Endothelial cell of umbilical vein (primary cell): ENCODE measurements around the gene SYNGR1. TPM values are rescaled to one million over a fixed set of nuclear protein-coding genes. Genes with fewer than 3 reads are reported as not detected.

Experiments used
- BruUV-seq: library from RNA; stranded (reverse); fragments of 400-500 nt; replicated peaks from 2 replicates; lab custom pipeline; 2021; lab: Mats Ljungman, UMichigan
- CTCF ChIA-PET: fragments of 300-600, 350-600 bp; sonication (Branson Sonifier 250); formaldehyde crosslinking; loops from one replicate; lab custom pipeline; 2021; ENCODE audit warnings: antibody characterized with exemption, inconsistent platforms; lab: Charles Lee
- POLR2A ChIA-PET: fragments of 300-600, 350-600 bp; sonication (Branson Sonifier 250); formaldehyde crosslinking; loops from one replicate; lab custom pipeline; 2021; ENCODE audit warnings: antibody characterized with exemption, inconsistent platforms; lab: Charles Lee
- DNase-seq: peaks from one replicate; pipeline ENCODE4 v3.0.0-alpha.2; 2011; ENCODE audit warnings: low read depth, low spot score
- FAIRE-seq: peaks from 2 replicates; lab custom pipeline; 2011; peaks lifted over from hg19 to GRCh38; lab: Jason Lieb, UNC
- H2AFZ ChIP-seq: 2 replicates; pipeline ENCODE4 v1.6.0; 2012; ENCODE audit warnings: low read depth, low read length, control low read depth, inconsistent platforms
- H3K27ac ChIP-seq: 2 replicates; pipeline ENCODE4 v1.5.1; 2011; ENCODE audit warnings: low read depth, mild to moderate bottlenecking, control low read depth, low read length, moderate library complexity; ENCODE audit not compliant: insufficient read depth
- H3K27me3 ChIP-seq, 2 experiments: 2 replicates each; pipeline versions ENCODE4 v1.6.0 to v1.6.1; 2011; ENCODE audit warnings: low read length in 2 of 2, mixed read lengths in 1 of 2; ENCODE audit not compliant: control insufficient read depth in 2 of 2, insufficient read depth in 2 of 2
- H3K36me3 ChIP-seq, 2 experiments: 2 replicates in 1 of 2; 3 replicates in 1 of 2; pipeline ENCODE4 v1.5.1; 2011; ENCODE audit warnings: low read length in 2 of 2, mild to moderate bottlenecking in 1 of 2, moderate library complexity in 1 of 2; ENCODE audit not compliant: control insufficient read depth in 2 of 2, insufficient read depth in 2 of 2; ENCODE audit errors: extremely low read depth in 1 of 2
- H3K4me1 ChIP-seq: 3 replicates; pipeline ENCODE4 v1.5.1; 2011; ENCODE audit warnings: mild to moderate bottlenecking, low read length; ENCODE audit not compliant: control insufficient read depth, insufficient read depth; ENCODE audit errors: extremely low read depth
- H3K4me2 ChIP-seq: 2 replicates; pipeline ENCODE4 v1.6.1; 2011; ENCODE audit warnings: low read length, control low read depth, mixed read lengths; ENCODE audit not compliant: insufficient read depth
- H3K4me3 ChIP-seq, 3 experiments: fragments of 200-600 bp in 1 of 3; sonication (generic), shearing (Covaris generic) in 1 of 3; replicated peaks in 1 of 3; 2 replicates each; pipeline ENCODE4 v1.5.1; 2011 to 2016; ENCODE audit warnings: control low read depth in 3 of 3, low read length in 3 of 3, mild to moderate bottlenecking in 2 of 3, inconsistent platforms in 1 of 3, low read depth in 1 of 3, moderate library complexity in 1 of 3; ENCODE audit not compliant: insufficient read depth in 1 of 3
- H3K79me2 ChIP-seq: 2 replicates; pipeline ENCODE4 v1.6.0; 2012; ENCODE audit warnings: low read length, inconsistent platforms; ENCODE audit not compliant: control insufficient read depth, insufficient read depth
- H3K9ac ChIP-seq: replicated peaks from 2 replicates; pipeline ENCODE3; 2011; ENCODE audit warnings: low read length, control low read depth; ENCODE audit not compliant: insufficient read depth; ENCODE audit errors: extremely low read depth
- H3K9me1 ChIP-seq: replicated peaks from 3 replicates; pipeline ENCODE4 v1.6.0; 2011; ENCODE audit warnings: mild to moderate bottlenecking, low read length; ENCODE audit not compliant: control insufficient read depth, insufficient read depth; ENCODE audit errors: extremely low read depth
- H3K9me3 ChIP-seq: replicated peaks from 2 replicates; pipeline ENCODE4 v1.5.1; 2012; ENCODE audit warnings: low read length, inconsistent platforms; ENCODE audit not compliant: control insufficient read depth, insufficient read depth
- H4K20me1 ChIP-seq: replicated peaks from 2 replicates; pipeline ENCODE3; 2011; ENCODE audit warnings: mild to moderate bottlenecking, low read length; ENCODE audit not compliant: control insufficient read depth, insufficient read depth; ENCODE audit errors: extremely low read depth
- EZH2 ChIP-seq: IDR thresholded peaks from 2 replicates; pipeline ENCODE4 v1.6.1; 2012; ENCODE audit warnings: borderline replicate concordance, low read depth, mild to moderate bottlenecking, moderate library complexity, low read length, inconsistent platforms; ENCODE audit not compliant: severe bottlenecking
- FOS ChIP-seq: IDR thresholded peaks from 2 replicates; pipeline ENCODE4 v1.6.1; 2011; ENCODE audit warnings: mild to moderate bottlenecking, low read length, moderate library complexity, borderline replicate concordance; ENCODE audit not compliant: insufficient read depth
- GATA2 ChIP-seq: IDR thresholded peaks from 2 replicates; pipeline ENCODE4 v1.7.0; 2011; ENCODE audit warnings: low read depth, mild to moderate bottlenecking, moderate library complexity, mixed read lengths, low read length; ENCODE audit not compliant: insufficient read length, insufficient read depth
- JUN ChIP-seq: IDR thresholded peaks from 2 replicates; pipeline ENCODE4 v1.6.1; 2011; ENCODE audit warnings: borderline replicate concordance, low read depth; ENCODE audit not compliant: insufficient read length, insufficient read depth
- MYC ChIP-seq: IDR thresholded peaks from one replicate; pipeline ENCODE4 v1.6.1; 2011; ENCODE audit warnings: mild to moderate bottlenecking, low read depth, low read length
- POLR2A ChIP-seq: IDR thresholded peaks from 2 replicates; pipeline ENCODE4 v1.6.1; 2012; ENCODE audit warnings: low read depth, mild to moderate bottlenecking, control low read depth, low read length
- POLR2AphosphoS5 ChIP-seq: IDR thresholded peaks from 2 replicates; pipeline ENCODE4 v1.6.1; 2012; ENCODE audit warnings: low read depth, mild to moderate bottlenecking, control low read depth, low read length, moderate library complexity; ENCODE audit not compliant: insufficient read depth
- dilution Hi-C: fragments of 300-500 bp; cut with MboI; formaldehyde crosslinking; loops from one replicate; pipeline ENCODE4 v1.15.0; 2019; ENCODE audit warnings: low sequenced_read_pairs; ENCODE audit not compliant: extremely low pct_ligation_motif_present
- intact Hi-C: fragments of 100-400 bp; cut with micrococcal nuclease; formaldehyde crosslinking; loops from one replicate; pipeline ENCODE4 v1.10.0; 2022
- polyA plus RNA-seq, 4 experiments: library from polyadenylated mRNA; depleted of rRNA in 3 of 4; stranded (reverse) in 3 of 4; unstranded in 1 of 4; fragments of >200 nt; gene quantifications; 2 replicates each; pipeline versions ENCODE4 v1.2.1 to v1.2.3, GENCODE V29; 2011 to 2012; ENCODE audit warnings: missing spikeins in 1 of 4
- total RNA-seq: library from RNA; stranded (reverse); gene quantifications from 2 replicates; pipeline ENCODE4 v1.2.3, GENCODE V29; 2021
- TF ChIP-seq, protein P1 (sequence below): IDR thresholded peaks from 2 replicates; pipeline ENCODE4 v1.6.1; 2011; ENCODE audit not compliant: insufficient read depth, insufficient read length
- TF ChIP-seq, protein P2 (sequence below), 2 donors: IDR thresholded peaks; 1 replicate in 1 of 2; 2 replicates in 1 of 2; pipeline ENCODE4 v1.5.1; 2011; ENCODE audit warnings: low read length in 2 of 2, mild to moderate bottlenecking in 2 of 2, moderate library complexity in 2 of 2, control low read depth in 1 of 2, inconsistent platforms in 1 of 2, low read depth in 1 of 2; ENCODE audit not compliant: insufficient read depth in 1 of 2; ENCODE audit errors: extremely low read depth in 1 of 2

Gene SYNGR1
- total and polyA plus RNA-seq, 2 donors (not counting 3 experiments of a cell fraction or from before 2014, with no cell fraction given), result 3.8 to 10.2 TPM

DNA sequence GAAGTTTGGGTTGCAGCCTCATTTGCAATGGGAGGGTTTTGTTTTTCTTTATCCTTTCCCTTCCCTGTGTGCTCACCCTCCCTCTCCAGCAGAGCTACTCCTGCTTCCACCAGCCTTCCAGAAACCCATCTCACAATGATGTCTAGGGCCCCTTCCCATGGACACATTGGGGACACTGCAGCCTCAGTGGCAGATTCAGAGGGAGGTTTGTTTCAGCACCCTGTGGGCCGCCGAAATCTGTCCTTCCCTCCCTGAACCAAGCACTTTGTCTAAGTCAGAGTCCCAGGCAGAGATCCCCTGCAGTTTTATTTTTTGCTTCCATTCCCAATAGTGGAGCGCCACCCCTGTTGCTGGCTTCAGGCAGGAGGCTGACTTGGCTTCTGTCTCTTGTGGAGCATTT lies 8.6 kb upstream of the SYNGR1 start:
- POLR2A ChIA-PET, result no interaction called here
- intact Hi-C loops, result loop anchor here (10.0 kb wide), 1 partner anchor 154 kb away; no protein-coding TSS in a partner anchor

More for the DNA sequence above, 8.6 kb upstream of the SYNGR1 start:
- Histone ChIP-seq H3K4me2 (no peak overlapping the region), H3K79me2 (no peaks in the 10 kb centered on the region), H3K27me3 (peaks cover 5 to 10% of the 10 kb centered on the region in 2 experiments), H4K20me1 (no peaks in the 10 kb centered on the region), H3K9me3 (no peaks in the 10 kb centered on the region), H3K36me3 (no peaks in the 10 kb centered on the region), H3K4me3 (no peak overlapping the region), H3K4me1 (peaks cover 2% of the 10 kb centered on the region), H3K9ac (no peak overlapping the region), H3K9me1 (no peaks in the 10 kb centered on the region), H3K27ac (no peak overlapping the region), H2AFZ (no peak overlapping the region)
- no peak for FAIRE-seq
- CTCF ChIA-PET, result no interaction called here
- dilution Hi-C loops, result no loop called here
- TF ChIP-seq, protein P1, sequence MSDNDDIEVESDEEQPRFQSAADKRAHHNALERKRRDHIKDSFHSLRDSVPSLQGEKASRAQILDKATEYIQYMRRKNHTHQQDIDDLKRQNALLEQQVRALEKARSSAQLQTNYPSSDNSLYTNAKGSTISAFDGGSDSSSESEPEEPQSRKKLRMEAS, result no peak
- TF ChIP-seq GATA2, result no peak
- no peak for TF ChIP-seq FOS
- TF ChIP-seq POLR2A, result no peak
- TF ChIP-seq, protein P2, sequence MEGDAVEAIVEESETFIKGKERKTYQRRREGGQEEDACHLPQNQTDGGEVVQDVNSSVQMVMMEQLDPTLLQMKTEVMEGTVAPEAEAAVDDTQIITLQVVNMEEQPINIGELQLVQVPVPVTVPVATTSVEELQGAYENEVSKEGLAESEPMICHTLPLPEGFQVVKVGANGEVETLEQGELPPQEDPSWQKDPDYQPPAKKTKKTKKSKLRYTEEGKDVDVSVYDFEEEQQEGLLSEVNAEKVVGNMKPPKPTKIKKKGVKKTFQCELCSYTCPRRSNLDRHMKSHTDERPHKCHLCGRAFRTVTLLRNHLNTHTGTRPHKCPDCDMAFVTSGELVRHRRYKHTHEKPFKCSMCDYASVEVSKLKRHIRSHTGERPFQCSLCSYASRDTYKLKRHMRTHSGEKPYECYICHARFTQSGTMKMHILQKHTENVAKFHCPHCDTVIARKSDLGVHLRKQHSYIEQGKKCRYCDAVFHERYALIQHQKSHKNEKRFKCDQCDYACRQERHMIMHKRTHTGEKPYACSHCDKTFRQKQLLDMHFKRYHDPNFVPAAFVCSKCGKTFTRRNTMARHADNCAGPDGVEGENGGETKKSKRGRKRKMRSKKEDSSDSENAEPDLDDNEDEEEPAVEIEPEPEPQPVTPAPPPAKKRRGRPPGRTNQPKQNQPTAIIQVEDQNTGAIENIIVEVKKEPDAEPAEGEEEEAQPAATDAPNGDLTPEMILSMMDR (IDR thresholded peaks at IDR 0.05; ENCODE audit: extremely low read depth in 1 of 2, insufficient read depth in 1 of 2, low read depth in 1 of 2, low read length in 2 of 2), result no peak
- TF ChIP-seq POLR2AphosphoS5, result no peak
- TF ChIP-seq JUN, result no peak
- no peak for TF ChIP-seq MYC
- no peak for TF ChIP-seq EZH2
- DNase-seq, result no peak
- BruUV-seq, result no TSS peak
